GM12875 (cell line): Measurements from ENCODE around the gene CTNNA3.

Experiments
- H3K4me3 ChIP-seq: one replicate; pipeline ENCODE4 v1.5.1; 2011; ENCODE audit warnings: low read depth, low read length, control low read depth
- CTCF ChIP-seq: IDR thresholded peaks from 2 replicates; pipeline ENCODE4 v1.5.1; 2011; ENCODE audit warnings: low read depth, mild to moderate bottlenecking, control low read depth, inconsistent platforms, low read length, moderate library complexity, borderline replicate concordance; ENCODE audit not compliant: insufficient read depth

The CTNNA3 gene

GRCh38 chr10:65952086-65952485 is 1743.9 kb downstream of the CTNNA3 start:
- no peak overlapping the region for H3K4me3 ChIP-seq
- no peak for TF ChIP-seq CTCF

- no peak for TF ChIP-seq CTCF
These were observed 1745.9 kb downstream of the CTNNA3 start for GRCh38 chr10:65950075-65950474.

GRCh38 chr10:65949526-65949925 is 1746.5 kb downstream of the CTNNA3 start:
- no peak for TF ChIP-seq CTCF
- H3K4me3 ChIP-seq, result no peak overlapping the region

More at GRCh38 chr10:65950075-65950474, 1745.9 kb downstream of the CTNNA3 start:
- H3K4me3 ChIP-seq, result no peak overlapping the region

DNA sequence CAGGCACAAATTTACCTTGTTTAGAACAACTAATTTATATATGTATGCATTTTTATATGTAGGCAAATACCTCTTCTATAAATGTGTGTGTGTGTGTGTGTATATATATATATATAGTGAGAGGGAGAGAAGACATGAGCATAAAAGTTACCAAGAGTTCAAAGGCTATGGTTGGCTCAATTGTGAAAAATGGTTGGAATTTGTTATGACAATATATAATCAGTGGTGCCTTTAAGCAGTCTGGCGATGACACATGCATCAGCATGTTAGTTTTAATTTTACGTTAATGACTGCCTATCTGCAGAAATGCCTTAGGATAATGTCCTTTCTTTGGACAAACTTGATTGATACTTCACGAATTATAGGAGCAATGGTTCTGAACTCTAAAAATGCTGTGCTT is 1750.9 kb downstream of the CTNNA3 start:
- no peak for TF ChIP-seq CTCF
- no peak overlapping the region for H3K4me3 ChIP-seq

GRCh38 chr10:65943451-65943850 is 1752.5 kb downstream of the CTNNA3 start:
- no peak for TF ChIP-seq CTCF
- H3K4me3 ChIP-seq, result no peak overlapping the region

DNA sequence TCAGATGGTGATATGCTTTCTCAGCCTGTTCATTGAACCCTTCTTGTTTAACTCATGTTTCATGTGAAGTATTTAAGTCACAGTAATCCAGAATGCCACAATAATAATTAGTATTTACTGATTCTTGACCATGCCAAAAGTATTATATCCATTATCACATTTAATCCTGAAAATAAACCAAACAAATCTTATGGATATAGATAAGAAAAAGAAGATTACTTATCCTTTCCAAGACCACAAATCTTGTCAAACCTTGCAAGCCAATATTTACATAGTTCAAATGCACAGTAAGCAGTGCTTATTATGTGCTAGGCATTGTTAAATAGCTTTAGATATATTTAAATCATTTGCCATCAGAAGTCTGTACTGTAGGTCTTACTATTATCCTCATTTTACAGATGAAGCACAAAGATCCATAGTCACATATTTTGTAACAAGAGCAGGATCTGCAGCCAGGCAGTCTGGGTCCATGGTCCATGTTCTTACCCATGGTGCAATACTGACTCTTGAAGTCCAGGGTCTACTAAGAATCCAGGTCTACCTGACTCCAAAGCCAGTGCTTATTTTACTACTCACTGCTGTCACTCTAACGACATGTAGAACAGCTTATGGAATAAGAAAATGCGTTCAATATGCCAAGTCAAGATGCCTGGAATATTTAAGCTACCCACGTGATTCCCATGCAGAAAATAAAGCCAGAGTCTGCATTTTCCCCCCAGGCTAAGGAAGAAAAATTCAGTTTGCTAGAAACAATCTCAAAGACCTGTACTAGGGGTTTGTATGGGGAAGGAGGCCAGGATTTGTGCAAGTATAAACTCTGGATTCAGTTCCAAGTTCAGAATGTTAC is 1755.0 kb downstream of the CTNNA3 start:
- H3K4me3 ChIP-seq, result no peak overlapping the region
- no peak for TF ChIP-seq CTCF

- no peak overlapping the region for H3K4me3 ChIP-seq
- no peak for TF ChIP-seq CTCF
These were observed 1755.9 kb downstream of the CTNNA3 start for GRCh38 chr10:65940105-65940504.
